ENCODE results near the gene KLF1. TPM values are rescaled to one million over a fixed set of nuclear protein-coding genes. Genes with fewer than 3 reads are reported as not detected.
"Not testable (repeated sequence)": the region's sequence is repeated elsewhere in the genome, so short reads cannot be mapped to it uniquely, and the experiment has no call there.

KLF1 gene
- polyA plus RNA-seq, 1 of the 3 experiments (the other 2 are of a cell fraction) = not detected

GRCh38 chr19:12890787-12891552 is 4.0 kb upstream of the KLF1 start, which contains the start of gene GCDH (continued):
- TF ChIP-seq NFIC (IDR thresholded peaks at IDR 0.05; ENCODE audit: borderline replicate concordance) = no peak
- TF ChIP-seq EZH2phosphoT487 (IDR thresholded peaks at IDR 0.05; ENCODE audit: borderline replicate concordance, low read depth) = no peak
- TF ChIP-seq REST (IDR thresholded peaks at IDR 0.05; ENCODE audit: low read depth, low read length) = 0 out of 2 replicates have a peak, but pooled peaks have one; percentile 16
- no peak for TF ChIP-seq SMC3 (IDR thresholded peaks at IDR 0.05; ENCODE audit: low read depth, low read length)
- TF ChIP-seq TAF1 (IDR thresholded peaks at IDR 0.05; ENCODE audit: borderline replicate concordance, low read depth, low read length) = peak; percentile 52; the same call in 1 of the 2 replicates
- no peak for TF ChIP-seq GATA2 (CRISPR knock-in tag; IDR thresholded peaks at IDR 0.05)
- TF ChIP-seq TEAD4 (IDR thresholded peaks at IDR 0.05; ENCODE audit: borderline replicate concordance, insufficient read depth) = no peak

GRCh38 chr19:12890299-12890786 is 3.3 kb upstream of the KLF1 start:
- H3K36me3 ChIP-seq (replicated peaks in 1 of 2; ENCODE audit: control insufficient read depth in 1 of 2, insufficient read depth in 2 of 2, low read length in 1 of 2) = not testable (repeated sequence)

More at GRCh38 chr19:12890299-12890786, 3.3 kb upstream of the KLF1 start:
- not testable (repeated sequence) for DNase-seq; H3K4me1 ChIP-seq (ENCODE audit: control insufficient read depth in 1 of 2, insufficient read depth in 2 of 2, low read depth in 1 of 2, low read length in 1 of 2); H4K20me1 ChIP-seq (ENCODE audit: insufficient read depth); H3K9me2 ChIP-seq; H3K27me3 ChIP-seq (ENCODE audit: insufficient read depth); H3F3A ChIP-seq (replicated peaks; ENCODE audit: insufficient read depth); H3K27ac ChIP-seq (ENCODE audit: low read depth in 2 of 2, low read length in 1 of 2); H3K9me3 ChIP-seq
- Histone ChIP-seq H3K4me2 (peak overlapping the region; percentile 75), H2AFZ (ENCODE audit: low read depth) (peak overlapping the region; percentile 72), H3K9ac (peak overlapping the region; percentile 30; the same call in 1 of the 2 replicates), H3K4me3 (ENCODE audit: low read depth in 2 of 2, low read length in 1 of 2) (peak overlapping the region; percentile 39 to 46), H3K79me2 (ENCODE audit: insufficient read depth) (peaks cover 13% of the 10 kb centered on the region)
- WGBS (ENCODE audit: low lambda C conversion rate) = 22% methylated on average over 10 of the region's 10 CpGs
- POLR2A ChIA-PET = interaction anchor here (0.8 to 2.3 kb wide), 15 partner anchors 9 to 262 kb away, joined by 3 to 21 read pairs (median 4); partner anchors contain the start of genes CALR, DNASE2, FARSA and JUNB
- CTCF ChIA-PET = interaction anchor here (1.0 to 2.7 kb wide), 11 partner anchors 9 to 83 kb away, joined by 3 to 13 read pairs (median 3); partner anchors contain the start of genes DNASE2 and RNASEH2A

All from SK-N-SH (cell line).